ENCODE data around the gene SVIL.

DNA sequence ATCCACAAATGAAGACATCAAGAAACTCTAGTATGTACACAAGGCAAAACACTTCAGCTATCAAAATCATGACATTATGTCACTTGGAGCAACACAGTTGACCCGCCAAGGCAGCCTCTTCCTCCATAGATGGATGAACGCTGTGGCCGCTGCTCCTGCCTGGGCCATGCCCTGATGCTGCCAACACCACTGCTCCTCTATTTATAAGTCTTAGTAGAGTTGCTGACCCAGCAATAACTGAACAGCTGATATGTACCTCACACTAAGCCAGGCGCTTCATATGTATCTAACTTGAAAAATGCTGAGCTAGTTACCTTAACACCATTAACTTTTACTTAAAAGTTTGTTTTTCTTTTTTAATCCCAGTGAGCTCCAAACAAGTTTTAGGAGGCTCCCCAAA, 214.0 kb downstream of the SVIL start:
- TF ChIP-seq, protein P1, sequence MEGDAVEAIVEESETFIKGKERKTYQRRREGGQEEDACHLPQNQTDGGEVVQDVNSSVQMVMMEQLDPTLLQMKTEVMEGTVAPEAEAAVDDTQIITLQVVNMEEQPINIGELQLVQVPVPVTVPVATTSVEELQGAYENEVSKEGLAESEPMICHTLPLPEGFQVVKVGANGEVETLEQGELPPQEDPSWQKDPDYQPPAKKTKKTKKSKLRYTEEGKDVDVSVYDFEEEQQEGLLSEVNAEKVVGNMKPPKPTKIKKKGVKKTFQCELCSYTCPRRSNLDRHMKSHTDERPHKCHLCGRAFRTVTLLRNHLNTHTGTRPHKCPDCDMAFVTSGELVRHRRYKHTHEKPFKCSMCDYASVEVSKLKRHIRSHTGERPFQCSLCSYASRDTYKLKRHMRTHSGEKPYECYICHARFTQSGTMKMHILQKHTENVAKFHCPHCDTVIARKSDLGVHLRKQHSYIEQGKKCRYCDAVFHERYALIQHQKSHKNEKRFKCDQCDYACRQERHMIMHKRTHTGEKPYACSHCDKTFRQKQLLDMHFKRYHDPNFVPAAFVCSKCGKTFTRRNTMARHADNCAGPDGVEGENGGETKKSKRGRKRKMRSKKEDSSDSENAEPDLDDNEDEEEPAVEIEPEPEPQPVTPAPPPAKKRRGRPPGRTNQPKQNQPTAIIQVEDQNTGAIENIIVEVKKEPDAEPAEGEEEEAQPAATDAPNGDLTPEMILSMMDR (conservative IDR thresholded peaks at IDR 0.05) = no peak
- no peak for TF ChIP-seq ZFX (IDR thresholded peaks at IDR 0.05)

Data from C4-2B (cell line).